ENCODE data around the gene LRRC61. TPM values are rescaled to one million over a fixed set of nuclear protein-coding genes. Genes with fewer than 3 reads are reported as not detected.
A peak's percentile ranks its signal among the peaks of the same experiment; 100 is the strongest.

The LRRC61 gene
- total RNA-seq, 2 donors from 2014 or later, result 9.7 to 9.8 TPM

DNA sequence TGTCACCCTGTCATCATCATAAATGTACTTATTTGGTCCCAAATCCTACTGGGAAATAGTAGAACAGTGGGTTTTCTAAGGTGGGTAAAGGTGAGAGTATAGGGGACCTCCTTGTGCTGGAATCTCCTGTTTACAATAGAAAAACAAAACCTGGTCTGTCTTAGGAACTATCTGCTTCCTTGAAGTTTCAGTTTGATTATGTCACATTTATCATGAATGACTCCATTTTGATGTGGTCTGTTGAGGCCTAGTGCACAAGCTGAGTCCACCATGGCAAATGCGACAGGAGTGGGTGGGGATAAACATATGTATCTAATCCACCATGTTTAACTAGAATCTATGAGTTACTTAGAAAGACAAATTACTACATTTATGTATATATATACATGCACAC is 32.5 kb downstream of the LRRC61 start:
- TF ChIP-seq, protein P1, sequence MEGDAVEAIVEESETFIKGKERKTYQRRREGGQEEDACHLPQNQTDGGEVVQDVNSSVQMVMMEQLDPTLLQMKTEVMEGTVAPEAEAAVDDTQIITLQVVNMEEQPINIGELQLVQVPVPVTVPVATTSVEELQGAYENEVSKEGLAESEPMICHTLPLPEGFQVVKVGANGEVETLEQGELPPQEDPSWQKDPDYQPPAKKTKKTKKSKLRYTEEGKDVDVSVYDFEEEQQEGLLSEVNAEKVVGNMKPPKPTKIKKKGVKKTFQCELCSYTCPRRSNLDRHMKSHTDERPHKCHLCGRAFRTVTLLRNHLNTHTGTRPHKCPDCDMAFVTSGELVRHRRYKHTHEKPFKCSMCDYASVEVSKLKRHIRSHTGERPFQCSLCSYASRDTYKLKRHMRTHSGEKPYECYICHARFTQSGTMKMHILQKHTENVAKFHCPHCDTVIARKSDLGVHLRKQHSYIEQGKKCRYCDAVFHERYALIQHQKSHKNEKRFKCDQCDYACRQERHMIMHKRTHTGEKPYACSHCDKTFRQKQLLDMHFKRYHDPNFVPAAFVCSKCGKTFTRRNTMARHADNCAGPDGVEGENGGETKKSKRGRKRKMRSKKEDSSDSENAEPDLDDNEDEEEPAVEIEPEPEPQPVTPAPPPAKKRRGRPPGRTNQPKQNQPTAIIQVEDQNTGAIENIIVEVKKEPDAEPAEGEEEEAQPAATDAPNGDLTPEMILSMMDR (IDR thresholded peaks at IDR 0.05), result no peak
- Histone ChIP-seq H3K4me3 (no peak overlapping the region), H3K36me3 (no peaks in the 10 kb centered on the region), H3K4me1 (no peaks in the 10 kb centered on the region), H3K9me3 (no peaks in the 10 kb centered on the region), H3K27ac (no peak overlapping the region), H3K27me3 (no peaks in the 10 kb centered on the region)
- DNase-seq (ENCODE audit: low spot score), result no peak

DNA sequence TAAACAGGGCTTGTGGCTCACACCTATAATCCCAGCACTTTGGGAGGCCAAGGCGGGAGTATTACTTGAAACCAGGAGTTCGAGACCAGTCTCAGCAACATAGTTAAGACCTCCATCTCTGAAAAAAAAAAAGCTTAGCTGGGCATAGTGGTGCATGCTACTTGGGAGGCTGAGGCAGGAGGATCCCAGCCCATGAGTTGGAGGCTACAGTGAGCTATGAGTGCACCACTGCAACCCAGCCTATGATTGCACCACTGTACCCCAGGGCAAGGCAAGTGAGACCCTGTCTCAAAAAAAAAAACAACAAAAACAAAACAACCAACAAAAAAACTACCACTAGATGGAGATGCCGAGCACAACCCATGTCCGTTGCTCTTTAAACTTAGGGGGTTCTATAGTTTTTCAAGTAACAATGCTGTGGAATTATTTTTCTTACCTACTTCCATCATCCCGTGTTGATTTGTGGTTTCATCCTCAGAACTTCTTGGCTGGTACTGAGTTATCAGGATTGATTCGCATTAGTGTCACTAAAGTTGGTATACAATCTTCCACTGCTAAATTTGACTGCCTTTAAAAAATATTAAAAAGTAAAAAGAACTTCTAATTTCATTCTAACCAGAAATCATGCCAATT is 33.2 kb downstream of the LRRC61 start:
- H3K4me1 ChIP-seq, result peaks cover 0 to 3% of the 10 kb centered on the region in 2 donors
- no peaks in the 10 kb centered on the region for H3K27me3 ChIP-seq
- no peaks in the 10 kb centered on the region for H3K9me3 ChIP-seq
- H3K4me3 ChIP-seq, result no peak overlapping the region
- no peak for DNase-seq (ENCODE audit: low spot score)
- no peaks in the 10 kb centered on the region for H3K36me3 ChIP-seq
- no peak overlapping the region for H3K27ac ChIP-seq
- TF ChIP-seq, protein P1 (IDR thresholded peaks at IDR 0.05), result peak; percentile 73 to 76

DNA sequence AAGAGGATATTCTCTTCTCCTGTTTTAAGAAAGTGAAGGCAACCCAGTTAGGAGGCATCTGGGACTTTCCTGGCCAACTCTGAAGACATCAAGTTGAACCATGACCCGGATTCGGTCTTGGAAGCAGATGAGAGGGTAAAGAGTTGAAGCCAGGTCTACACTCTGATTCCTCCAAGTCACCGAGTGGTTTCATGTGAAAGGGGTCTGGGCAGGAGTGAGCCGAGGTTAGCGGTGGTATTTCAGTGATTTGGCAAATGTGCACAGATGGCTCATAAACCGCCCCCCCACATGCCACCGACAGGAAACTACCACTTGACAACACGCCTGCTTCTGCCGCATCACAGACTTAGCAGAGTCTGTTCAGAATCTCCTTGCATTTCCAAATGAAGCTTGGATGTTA is 34.1 kb downstream of the LRRC61 start:
- no peaks in the 10 kb centered on the region for H3K9me3 ChIP-seq
- H3K36me3 ChIP-seq, result no peaks in the 10 kb centered on the region
- H3K27ac ChIP-seq, result no peak overlapping the region
- TF ChIP-seq, protein P1 (IDR thresholded peaks at IDR 0.05), result no peak
- no peaks in the 10 kb centered on the region for H3K27me3 ChIP-seq
- DNase-seq (ENCODE audit: low spot score), result no peak
- H3K4me3 ChIP-seq, result no peak overlapping the region
- peaks cover 0 to 7% of the 10 kb centered on the region in 2 donors for H3K4me1 ChIP-seq

DNA sequence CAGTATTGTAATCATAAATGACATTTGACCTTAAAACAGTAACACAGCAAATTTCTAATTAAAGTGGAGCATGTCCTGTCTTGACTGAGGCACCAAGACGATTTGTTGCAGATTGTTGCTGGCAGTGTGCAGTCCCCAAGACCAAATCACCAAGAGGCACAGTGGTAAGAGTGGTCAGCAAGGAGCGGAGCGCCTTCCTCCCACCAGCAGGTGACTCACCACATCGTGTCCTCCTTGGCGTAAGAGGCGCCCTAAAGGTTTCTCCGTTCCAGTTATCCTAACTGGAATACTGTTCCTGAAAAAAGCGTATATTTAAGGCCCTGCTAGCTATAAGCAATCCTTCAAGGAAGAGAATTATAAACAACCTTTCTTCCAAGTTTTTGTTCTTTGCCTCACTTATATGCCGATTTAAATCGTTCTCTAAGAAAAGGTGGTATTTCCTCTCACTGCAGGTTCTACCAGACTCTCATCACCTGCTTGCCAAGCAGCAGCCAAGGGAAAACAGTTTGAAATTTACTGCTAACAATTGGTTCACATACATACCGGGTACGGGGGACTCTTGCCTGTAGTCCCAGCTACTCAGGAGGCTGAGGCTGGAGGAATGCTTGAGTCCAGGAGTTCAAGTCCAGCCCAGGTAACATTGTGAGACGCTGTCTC is 34.7 kb downstream of the LRRC61 start:
- H3K4me1 ChIP-seq, result peaks cover 0 to 7% of the 10 kb centered on the region in 2 donors
- H3K27ac ChIP-seq, result no peak overlapping the region
- DNase-seq (ENCODE audit: low spot score), result no peak
- no peaks in the 10 kb centered on the region for H3K9me3 ChIP-seq
- H3K36me3 ChIP-seq, result no peaks in the 10 kb centered on the region
- no peaks in the 10 kb centered on the region for H3K27me3 ChIP-seq
- H3K4me3 ChIP-seq, result no peak overlapping the region
- TF ChIP-seq, protein P1 (IDR thresholded peaks at IDR 0.05), result no peak

DNA sequence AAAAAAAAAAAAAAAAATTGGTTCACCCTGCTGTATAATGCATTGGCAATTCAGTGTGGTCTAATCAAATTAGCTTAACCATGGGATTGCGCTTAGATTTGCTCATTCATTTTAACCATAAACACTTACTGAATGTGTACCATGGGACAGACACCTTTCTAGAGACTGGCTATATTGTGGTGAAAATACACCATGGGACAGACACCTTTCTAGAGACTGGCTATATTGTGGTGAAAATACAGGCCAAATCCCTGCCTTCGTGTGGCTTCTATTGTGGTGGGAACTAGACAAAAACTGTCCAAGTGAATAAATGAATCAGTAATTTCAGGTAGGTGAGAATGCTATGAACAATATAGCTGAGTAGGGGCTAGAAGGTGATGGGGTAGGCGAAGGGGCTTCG is 35.3 kb downstream of the LRRC61 start:
- H3K27me3 ChIP-seq, result no peaks in the 10 kb centered on the region
- no peak overlapping the region for H3K4me3 ChIP-seq
- H3K36me3 ChIP-seq, result no peaks in the 10 kb centered on the region
- no peaks in the 10 kb centered on the region for H3K9me3 ChIP-seq
- peaks cover 0 to 7% of the 10 kb centered on the region in 2 donors for H3K4me1 ChIP-seq
- H3K27ac ChIP-seq, result no peak overlapping the region
- no peak for DNase-seq (ENCODE audit: low spot score)
- TF ChIP-seq, protein P1 (IDR thresholded peaks at IDR 0.05), result no peak

All from right atrium auricular region (tissue), 2 donors.